Osteoblast (primary cell): Measurements from ENCODE around the gene KRTAP5-2. TPM values are rescaled to one million over a fixed set of nuclear protein-coding genes. Genes with fewer than 3 reads are reported as not detected.
A peak's percentile ranks its signal among the peaks of the same experiment; 100 is the strongest.

Experiments
- DNase-seq: peaks from one replicate; pipeline ENCODE4 v3.0.0; 2011; ENCODE audit warnings: low spot score, mixed read lengths; ENCODE audit not compliant: insufficient read length; ENCODE audit errors: missing footprints
- H2AFZ ChIP-seq: 2 replicates; pipeline ENCODE4 v1.6.0; 2011; ENCODE audit warnings: mild to moderate bottlenecking, low read length
- H3K27ac ChIP-seq: 2 replicates; pipeline ENCODE4 v1.5.1; 2011; ENCODE audit warnings: mild to moderate bottlenecking, low read depth, low read length, moderate library complexity
- H3K27me3 ChIP-seq: 2 replicates; pipeline ENCODE4 v1.6.0; 2012; ENCODE audit warnings: mild to moderate bottlenecking, control low read depth, inconsistent platforms, low read length, moderate library complexity; ENCODE audit not compliant: insufficient read depth
- H3K36me3 ChIP-seq: 2 replicates; pipeline ENCODE4 v1.5.1; 2011; ENCODE audit warnings: mild to moderate bottlenecking, low read length, control low read depth, moderate library complexity; ENCODE audit not compliant: insufficient read depth
- H3K4me1 ChIP-seq: 2 replicates; pipeline ENCODE4 v1.5.1; 2011; ENCODE audit warnings: mild to moderate bottlenecking, low read length, control low read depth, moderate library complexity; ENCODE audit not compliant: insufficient read depth
- H3K4me2 ChIP-seq: 2 replicates; pipeline ENCODE4 v1.6.0; 2011; ENCODE audit warnings: mild to moderate bottlenecking, low read length; ENCODE audit not compliant: insufficient read depth
- H3K4me3 ChIP-seq: fragments of 200-600 bp; sonication (generic); 3 replicates; pipeline ENCODE4 v1.5.1; 2012; ENCODE audit warnings: mild to moderate bottlenecking, low read length, inconsistent platforms; ENCODE audit not compliant: insufficient read depth
- H3K79me2 ChIP-seq: 2 replicates; pipeline ENCODE4 v1.6.0; 2012; ENCODE audit warnings: mild to moderate bottlenecking, low read length, control low read depth, inconsistent platforms; ENCODE audit not compliant: insufficient read depth
- H3K9me3 ChIP-seq: 2 replicates; pipeline ENCODE4 v1.5.1; 2011; ENCODE audit warnings: low read depth, low read length, control low read depth
- H4K20me1 ChIP-seq: 2 replicates; pipeline ENCODE4 v1.6.0; 2012; ENCODE audit warnings: mild to moderate bottlenecking, low read length, control low read depth; ENCODE audit not compliant: insufficient read depth
- CTCF ChIP-seq: IDR thresholded peaks from 2 replicates; pipeline ENCODE4 v1.5.1; 2011; ENCODE audit warnings: mild to moderate bottlenecking, low read depth, low read length, moderate library complexity; ENCODE audit errors: extremely low read depth
- total RNA-seq: library from RNA; depleted of rRNA; stranded (reverse); fragments of >200 nt; gene quantifications from 2 replicates; pipeline ENCODE4 v1.2.3, GENCODE V29; 2012

Gene KRTAP5-2
- total RNA-seq, 1 donor: not detected

GRCh38 chr11:1624621-1625020 is 26.5 kb upstream of the KRTAP5-2 start:
- no peak overlapping the region for H3K4me2 ChIP-seq
- H3K27me3 ChIP-seq: peaks cover 34% of the 10 kb centered on the region
- H3K79me2 ChIP-seq: no peaks in the 10 kb centered on the region
- no peaks in the 10 kb centered on the region for H3K9me3 ChIP-seq
- no peak overlapping the region for H3K27ac ChIP-seq
- DNase-seq: peak; percentile 65
- no peak for TF ChIP-seq CTCF
- peaks cover 2% of the 10 kb centered on the region for H4K20me1 ChIP-seq
- no peak overlapping the region for H2AFZ ChIP-seq
- H3K4me3 ChIP-seq: no peak overlapping the region
- H3K4me1 ChIP-seq: no peaks in the 10 kb centered on the region
- no peaks in the 10 kb centered on the region for H3K36me3 ChIP-seq

GRCh38 chr11:1623716-1624115 is 25.6 kb upstream of the KRTAP5-2 start:
- DNase-seq: peak; percentile 53
- H3K36me3 ChIP-seq: no peaks in the 10 kb centered on the region
- no peak overlapping the region for H3K4me2 ChIP-seq
- H4K20me1 ChIP-seq: no peaks in the 10 kb centered on the region
- H3K27ac ChIP-seq: no peak overlapping the region
- peaks cover 27% of the 10 kb centered on the region for H3K27me3 ChIP-seq
- TF ChIP-seq CTCF: no peak
- no peaks in the 10 kb centered on the region for H3K4me1 ChIP-seq
- H3K4me3 ChIP-seq: no peak overlapping the region
- no peak overlapping the region for H2AFZ ChIP-seq
- no peaks in the 10 kb centered on the region for H3K9me3 ChIP-seq
- no peaks in the 10 kb centered on the region for H3K79me2 ChIP-seq

- Histone ChIP-seq H3K4me2 (no peak within 1 kb of the TSS), H3K9me3 (no peaks in the 10 kb centered on the region), H2AFZ (no peak within 1 kb of the TSS), H3K27me3 (peaks cover 12% of the 10 kb centered on the region), H3K4me3 (no peak within 1 kb of the TSS), H4K20me1 (no peaks in the 10 kb centered on the region), H3K4me1 (no peaks in the 10 kb centered on the region), H3K79me2 (no peaks in the 10 kb centered on the region), H3K36me3 (no peaks in the 10 kb centered on the region), H3K27ac (no peak within 1 kb of the TSS)
- peak; percentile 51 for DNase-seq
- TF ChIP-seq CTCF: no peak
Measured at GRCh38 chr11:1622086-1622485, 24.0 kb upstream of the KRTAP5-2 start, which contains the start of gene KRTAP5-4. Gene KRTAP5-4, minus strand, starts transcription at chr11:1622138. Its CDS starts 45 bp downstream, at chr11:1622093.

- Histone ChIP-seq H3K79me2 (no peaks in the 10 kb centered on the region), H3K4me1 (no peaks in the 10 kb centered on the region), H3K4me3 (no peak overlapping the region), H3K9me3 (no peaks in the 10 kb centered on the region), H4K20me1 (no peaks in the 10 kb centered on the region), H3K27me3 (peaks cover 20% of the 10 kb centered on the region), H2AFZ (peak overlapping the region; percentile 20), H3K27ac (no peak overlapping the region), H3K4me2 (no peak overlapping the region), H3K36me3 (no peaks in the 10 kb centered on the region)
- DNase-seq: no peak
- no peak for TF ChIP-seq CTCF
Measured at GRCh38 chr11:1619449-1619848, 21.4 kb upstream of the KRTAP5-2 start.
